Transverse colon (tissue), 4 donors: ENCODE results near the gene LMLN. TPM values are rescaled to one million over a fixed set of nuclear protein-coding genes. Genes with fewer than 3 reads are reported as not detected.

Experiments used
- DNase-seq: peaks from one replicate; pipeline ENCODE4 v3.0.0-alpha.2; 2019
- H3K27ac ChIP-seq, 4 donors: fragments of 200-600 bp; sonication (generic); 2 replicates each; pipeline ENCODE4 v1.5.1; 2016 to 2018; ENCODE audit warnings: inconsistent platforms in 4 of 4
- H3K27me3 ChIP-seq: fragments of 200-600 bp; sonication (generic); 2 replicates; pipeline ENCODE4 v1.5.1; 2017; ENCODE audit warnings: inconsistent platforms
- H3K36me3 ChIP-seq, 4 donors: fragments of 200-600 bp; sonication (generic); 2 replicates each; pipeline ENCODE4 v1.5.1; 2017 to 2019; ENCODE audit warnings: inconsistent platforms in 4 of 4
- H3K4me1 ChIP-seq, 4 donors: fragments of 200-600 bp; sonication (generic); 2 replicates each; pipeline ENCODE4 v1.5.1; 2017 to 2020; ENCODE audit warnings: inconsistent platforms in 4 of 4
- H3K4me3 ChIP-seq, 4 donors: fragments of 200-600 bp; sonication (generic); 1 replicate in 1 of 4; 2 replicates in 3 of 4; pipeline versions ENCODE4 v1.5.1 to v1.6.1; 2017 to 2019; ENCODE audit warnings: inconsistent platforms in 4 of 4
- H3K9me3 ChIP-seq, 2 donors: fragments of 200-600 bp; sonication (generic); 2 replicates each; pipeline ENCODE4 v1.5.1; 2017 to 2019; ENCODE audit warnings: inconsistent platforms in 2 of 2
- CTCF ChIP-seq, 5 experiments: fragments of 200-600 bp in 3 of 5; fragments of 450-650 bp in 2 of 5; sonication (generic) in 3 of 5; IDR thresholded peaks; 1 replicate in 2 of 5; 2 replicates in 3 of 5; pipeline ENCODE4 v1.5.1; 2016 to 2017; ENCODE audit warnings: antibody characterized with exemption in 5 of 5, inconsistent platforms in 3 of 5, mild to moderate bottlenecking in 2 of 5, moderate library complexity in 1 of 5
- EP300 ChIP-seq: sonication (generic); formaldehyde crosslinking; IDR thresholded peaks from one replicate; pipeline ENCODE4 v1.6.1; 2017; ENCODE audit warnings: antibody characterized with exemption, low read depth
- POLR2A ChIP-seq: fragments of 450-650 bp; IDR thresholded peaks from one replicate; pipeline ENCODE4 v1.6.1; 2016; ENCODE audit warnings: antibody characterized with exemption, mild to moderate bottlenecking, moderate library complexity
- POLR2AphosphoS5 ChIP-seq, 3 donors: sonication (generic); formaldehyde crosslinking; IDR thresholded peaks; one replicate each; pipeline ENCODE4 v1.6.1; 2016; ENCODE audit warnings: antibody characterized with exemption in 3 of 3
- WGBS, 2 donors: methylation state at CpG; one replicate each; pipeline ENCODE4 v1.1.5; 2018; ENCODE audit warnings: low coverage in 1 of 2; 5-methylcytosine and 5-hydroxymethylcytosine counted together
- in situ Hi-C, 4 donors: fragments of 200-750 bp; cut with MboI; loops; one replicate each; pipeline versions ENCODE4 v1.15.0 to v1.15.1; 2017; ENCODE audit warnings: low sequenced_read_pairs in 3 of 4, low pct_ligation_motif_present in 1 of 4, low pct_unique_long_range_greater_than_20kb in 1 of 4
- intact Hi-C: fragments of 100-400 bp; cut with DNase I; formaldehyde crosslinking; loops from one replicate; pipeline ENCODE4 v1.15.1; 2023; ENCODE audit warnings: low total_unique reads
- total RNA-seq, 4 donors: library from RNA; depleted of rRNA; stranded (reverse); fragments of >200 nt; gene quantifications; one replicate each; pipeline ENCODE4 v1.1.0, GENCODE V29; 2016

Gene LMLN
- total RNA-seq, 4 donors from 2014 or later = 1.00 to 11.2 (median 6.4) TPM

GRCh38 chr3:197951392-197951990, 8.5 kb upstream of the LMLN start:
- Histone ChIP-seq H3K4me1 (peaks cover 14 to 41% (median 28%) of the 10 kb centered on the region in 4 donors), H3K9me3 (no peaks in the 10 kb centered on the region), H3K27me3 (no peaks in the 10 kb centered on the region), H3K4me3 (peak overlapping the region in 3 of 4 donors; percentile 53 to 83 (median 69)), H3K36me3 (peaks cover 0 to 48% (median 20%) of the 10 kb centered on the region in 4 donors), H3K27ac (peak overlapping the region in 3 of 4 donors; percentile 85 to 93 (median 89))
- no peak for TF ChIP-seq CTCF (IDR thresholded peaks at IDR 0.05)
- TF ChIP-seq POLR2A = no peak
- no peak for TF ChIP-seq POLR2AphosphoS5 (IDR thresholded peaks at IDR 0.05)
- TF ChIP-seq EP300 = no peak
- in situ Hi-C loops = no loop called here
- intact Hi-C loops = no loop called here
- DNase-seq = no peak
- 71 to 77% methylated on average over 9 to 21 of the region's 21 CpGs for WGBS, 2 donors

DNA sequence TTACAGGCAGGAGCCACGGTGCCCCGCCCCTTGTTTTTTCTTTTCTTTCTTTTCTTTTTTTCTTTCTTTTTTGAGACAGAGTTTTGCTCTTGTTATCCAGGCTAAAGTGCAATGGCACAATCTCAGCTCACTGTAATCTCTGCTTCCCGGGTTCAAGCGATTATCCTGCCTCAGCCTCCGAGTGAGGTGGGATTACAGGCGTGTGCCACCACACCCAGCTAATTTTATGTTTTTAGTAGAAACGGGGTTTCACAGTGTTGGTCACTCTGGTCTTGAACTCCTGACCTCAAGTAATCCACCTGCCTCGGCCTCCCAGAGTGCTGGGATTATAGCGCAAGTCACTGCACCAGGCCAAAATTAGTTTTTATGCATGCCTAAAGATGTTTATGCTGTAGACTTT, 7.6 kb upstream of the LMLN start:
- peaks cover 0 to 48% (median 20%) of the 10 kb centered on the region in 4 donors for H3K36me3 ChIP-seq
- H3K4me3 ChIP-seq = no peak overlapping the region
- H3K27me3 ChIP-seq = no peaks in the 10 kb centered on the region
- in situ Hi-C loops = no loop called here
- intact Hi-C loops = no loop called here
- H3K9me3 ChIP-seq = no peaks in the 10 kb centered on the region
- WGBS, 2 donors = 83 to 85% methylated on average over 8 to 9 of the region's 9 CpGs
- DNase-seq = no peak
- H3K27ac ChIP-seq = peak overlapping the region in 1 of 4 donors; percentile 3
- peaks cover 14 to 47% (median 28%) of the 10 kb centered on the region in 4 donors for H3K4me1 ChIP-seq
- TF ChIP-seq POLR2AphosphoS5 (IDR thresholded peaks at IDR 0.05) (no peak), POLR2A (no peak), EP300 (no peak), CTCF (IDR thresholded peaks at IDR 0.05) (no peak)

- Histone ChIP-seq H3K4me3 (no peak overlapping the region), H3K4me1 (peaks cover 14 to 47% (median 28%) of the 10 kb centered on the region in 4 donors), H3K27me3 (no peaks in the 10 kb centered on the region), H3K27ac (no peak overlapping the region), H3K36me3 (peaks cover 0 to 48% (median 20%) of the 10 kb centered on the region in 4 donors), H3K9me3 (no peaks in the 10 kb centered on the region)
- TF ChIP-seq CTCF (IDR thresholded peaks at IDR 0.05) = no peak
- no peak for TF ChIP-seq POLR2A
- 60 to 61% methylated on average over 6 of the region's 6 CpGs for WGBS, 2 donors
- in situ Hi-C loops (no loop called here), intact Hi-C loops (no loop called here)
- DNase-seq = no peak
Observed at GRCh38 chr3:197953325-197953724, 6.7 kb upstream of the LMLN start.

- Histone ChIP-seq H3K4me3 (no peak overlapping the region), H3K4me1 (peaks cover 14 to 51% (median 30%) of the 10 kb centered on the region in 4 donors), H3K36me3 (peaks cover 0 to 48% (median 20%) of the 10 kb centered on the region in 4 donors), H3K27me3 (no peaks in the 10 kb centered on the region), H3K9me3 (no peaks in the 10 kb centered on the region), H3K27ac (no peak overlapping the region)
- DNase-seq = no peak
- in situ Hi-C loops = no loop called here
- WGBS, 2 donors = 61 to 72% methylated on average over 7 of the region's 7 CpGs
- intact Hi-C loops = no loop called here
- no peak for TF ChIP-seq CTCF (IDR thresholded peaks at IDR 0.05)
- TF ChIP-seq EP300 = no peak
- no peak for TF ChIP-seq POLR2AphosphoS5 (IDR thresholded peaks at IDR 0.05)
- no peak for TF ChIP-seq POLR2A
Observed at GRCh38 chr3:197953881-197954280, 6.1 kb upstream of the LMLN start.
